Measurements from ENCODE around the gene RIC8A. TPM values are rescaled to one million over a fixed set of nuclear protein-coding genes. Genes with fewer than 3 reads are reported as not detected.

The RIC8A gene
- total and polyA plus RNA-seq, 9 of the 15 experiments (the other 6 are each of a cell fraction or from before 2014, with no cell fraction given) = 10.7 to 108 (median 72.1) TPM

DNA sequence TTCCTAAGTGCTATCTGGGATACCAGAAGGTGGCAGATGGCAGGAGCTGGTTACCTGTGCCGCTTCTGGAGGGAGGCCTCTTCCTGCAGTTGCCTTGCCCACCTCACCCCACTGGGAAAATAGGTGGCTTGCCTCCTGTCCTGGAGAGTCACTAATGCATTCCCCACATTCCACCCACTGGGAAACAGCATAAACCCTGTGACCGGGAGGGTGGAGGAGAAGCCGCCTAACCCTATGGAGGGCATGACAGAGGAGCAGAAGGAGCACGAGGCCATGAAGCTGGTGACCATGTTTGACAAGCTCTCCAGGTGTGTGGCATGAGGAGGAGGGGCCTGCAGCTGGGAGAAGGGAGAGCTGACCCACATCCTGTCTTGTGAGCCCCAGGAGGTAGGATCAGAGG, 5.6 kb downstream of the RIC8A start (continued):
- TF ChIP-seq, protein P1, sequence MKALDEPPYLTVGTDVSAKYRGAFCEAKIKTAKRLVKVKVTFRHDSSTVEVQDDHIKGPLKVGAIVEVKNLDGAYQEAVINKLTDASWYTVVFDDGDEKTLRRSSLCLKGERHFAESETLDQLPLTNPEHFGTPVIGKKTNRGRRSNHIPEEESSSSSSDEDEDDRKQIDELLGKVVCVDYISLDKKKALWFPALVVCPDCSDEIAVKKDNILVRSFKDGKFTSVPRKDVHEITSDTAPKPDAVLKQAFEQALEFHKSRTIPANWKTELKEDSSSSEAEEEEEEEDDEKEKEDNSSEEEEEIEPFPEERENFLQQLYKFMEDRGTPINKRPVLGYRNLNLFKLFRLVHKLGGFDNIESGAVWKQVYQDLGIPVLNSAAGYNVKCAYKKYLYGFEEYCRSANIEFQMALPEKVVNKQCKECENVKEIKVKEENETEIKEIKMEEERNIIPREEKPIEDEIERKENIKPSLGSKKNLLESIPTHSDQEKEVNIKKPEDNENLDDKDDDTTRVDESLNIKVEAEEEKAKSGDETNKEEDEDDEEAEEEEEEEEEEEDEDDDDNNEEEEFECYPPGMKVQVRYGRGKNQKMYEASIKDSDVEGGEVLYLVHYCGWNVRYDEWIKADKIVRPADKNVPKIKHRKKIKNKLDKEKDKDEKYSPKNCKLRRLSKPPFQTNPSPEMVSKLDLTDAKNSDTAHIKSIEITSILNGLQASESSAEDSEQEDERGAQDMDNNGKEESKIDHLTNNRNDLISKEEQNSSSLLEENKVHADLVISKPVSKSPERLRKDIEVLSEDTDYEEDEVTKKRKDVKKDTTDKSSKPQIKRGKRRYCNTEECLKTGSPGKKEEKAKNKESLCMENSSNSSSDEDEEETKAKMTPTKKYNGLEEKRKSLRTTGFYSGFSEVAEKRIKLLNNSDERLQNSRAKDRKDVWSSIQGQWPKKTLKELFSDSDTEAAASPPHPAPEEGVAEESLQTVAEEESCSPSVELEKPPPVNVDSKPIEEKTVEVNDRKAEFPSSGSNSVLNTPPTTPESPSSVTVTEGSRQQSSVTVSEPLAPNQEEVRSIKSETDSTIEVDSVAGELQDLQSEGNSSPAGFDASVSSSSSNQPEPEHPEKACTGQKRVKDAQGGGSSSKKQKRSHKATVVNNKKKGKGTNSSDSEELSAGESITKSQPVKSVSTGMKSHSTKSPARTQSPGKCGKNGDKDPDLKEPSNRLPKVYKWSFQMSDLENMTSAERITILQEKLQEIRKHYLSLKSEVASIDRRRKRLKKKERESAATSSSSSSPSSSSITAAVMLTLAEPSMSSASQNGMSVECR (CRISPR knock-in tag; IDR thresholded peaks at IDR 0.05) = no peak
- TF ChIP-seq ZNF253 (CRISPR knock-in tag; conservative IDR thresholded peaks at IDR 0.05) (no peak), RB1 (IDR thresholded peaks at IDR 0.05; ENCODE audit: low read depth) (no peak), SRSF1 (IDR thresholded peaks at IDR 0.05; ENCODE audit: low read depth, low read length) (no peak), SUPT5H (IDR thresholded peaks at IDR 0.05) (no peak), ZNF699 (CRISPR knock-in tag; IDR thresholded peaks at IDR 0.05; ENCODE audit: insufficient replicate concordance) (no peak), NCOR1 (IDR thresholded peaks at IDR 0.05) (no peak), ATF1 (CRISPR knock-in tag; IDR thresholded peaks at IDR 0.05) (no peak), ATF1 (tag; IDR thresholded peaks at IDR 0.05) (no peak)
